ENCODE measurements around the gene CTPS1.

Gene CTPS1

GRCh38 chr1:40966417-40966816, 13.1 kb upstream of the CTPS1 start:
- DNase-seq (ENCODE audit: low read depth in 3 of 3), result no peak

GRCh38 chr1:40969445-40969844, 10.1 kb upstream of the CTPS1 start:
- no peak for DNase-seq (ENCODE audit: low read depth in 3 of 3)

GRCh38 chr1:40971966-40972365, 7.5 kb upstream of the CTPS1 start:
- DNase-seq (ENCODE audit: low read depth in 3 of 3), result no peak

GRCh38 chr1:40973912-40974311, 5.6 kb upstream of the CTPS1 start:
- DNase-seq (ENCODE audit: low read depth in 3 of 3), result no peak

- DNase-seq (ENCODE audit: low read depth in 3 of 3), result no peak
Measured at GRCh38 chr1:40974945-40975344, 4.6 kb upstream of the CTPS1 start.

- DNase-seq (ENCODE audit: low read depth in 3 of 3), result no peak
Measured at GRCh38 chr1:40976952-40977690, 2.4 kb upstream of the CTPS1 start.

- no peak for DNase-seq (ENCODE audit: low read depth in 3 of 3)
Measured at GRCh38 chr1:40977716-40978115, 1.8 kb upstream of the CTPS1 start.

GRCh38 chr1:40978886-40979240, 633 bp upstream of the CTPS1 start:
- no peak for DNase-seq (ENCODE audit: low read depth in 3 of 3)

- no peak for DNase-seq (ENCODE audit: low read depth in 3 of 3)
Measured at GRCh38 chr1:40980068-40980452, 564 bp downstream of the CTPS1 start.

- peak in 2 of 3 donors; percentile 38 to 48 for DNase-seq (ENCODE audit: low read depth in 3 of 3)
Measured at GRCh38 chr1:40980453-40981121, 1.1 kb downstream of the CTPS1 start.

- no peak for DNase-seq (ENCODE audit: low read depth in 3 of 3)
Measured at GRCh38 chr1:40981691-40982448, 2.4 kb downstream of the CTPS1 start.

GRCh38 chr1:40982721-40983120, 3.2 kb downstream of the CTPS1 start:
- no peak for DNase-seq (ENCODE audit: low read depth in 3 of 3)

- no peak for DNase-seq (ENCODE audit: low read depth in 3 of 3)
Measured at GRCh38 chr1:40983286-40983685, 3.8 kb downstream of the CTPS1 start.

- DNase-seq (ENCODE audit: low read depth in 3 of 3), result no peak
Measured at GRCh38 chr1:40984066-40984465, 4.6 kb downstream of the CTPS1 start.

GRCh38 chr1:40984531-40984930, 5.0 kb downstream of the CTPS1 start:
- DNase-seq (ENCODE audit: low read depth in 3 of 3), result no peak

- DNase-seq (ENCODE audit: low read depth in 3 of 3), result no peak
Measured at GRCh38 chr1:40985161-40985560, 5.7 kb downstream of the CTPS1 start.

- DNase-seq (ENCODE audit: low read depth in 3 of 3), result no peak
Measured at GRCh38 chr1:40985875-40986274, 6.4 kb downstream of the CTPS1 start.

- DNase-seq (ENCODE audit: low read depth in 3 of 3), result no peak
Measured at GRCh38 chr1:40986328-40986783, 6.9 kb downstream of the CTPS1 start.

- no peak for DNase-seq (ENCODE audit: low read depth in 3 of 3)
Measured at GRCh38 chr1:40986956-40987355, 7.5 kb downstream of the CTPS1 start.

GRCh38 chr1:40987439-40988276, 8.2 kb downstream of the CTPS1 start:
- DNase-seq (ENCODE audit: low read depth in 3 of 3), result no peak

- DNase-seq (ENCODE audit: low read depth in 3 of 3), result no peak
Measured at GRCh38 chr1:40988280-40988679, 8.8 kb downstream of the CTPS1 start.

- no peak for DNase-seq (ENCODE audit: low read depth in 3 of 3)
Measured at GRCh38 chr1:40989066-40989465, 9.6 kb downstream of the CTPS1 start.

Measured in stimulated activated CD4-positive, alpha-beta T cell treated with anti-CD3 and anti-CD28 coated beads, TNF-alpha, amount 100 ng/mL, for 48 hours (primary cell).